H9 (cell line): ENCODE data around the gene NR1H4. TPM values are rescaled to one million over a fixed set of nuclear protein-coding genes. Genes with fewer than 3 reads are reported as not detected.

Source experiments
- DNase-seq: peaks from one replicate; pipeline ENCODE4 v3.0.0-alpha.2; 2017
- H2AFZ ChIP-seq: one replicate; pipeline ENCODE4 v1.6.1; 2013; ENCODE audit warnings: mild to moderate bottlenecking, low read length, control low read depth, moderate library complexity
- H2AK5ac ChIP-seq: 2 replicates; pipeline ENCODE4 v1.6.1; 2013; ENCODE audit warnings: low read length, control low read depth, mixed read lengths; ENCODE audit not compliant: insufficient read length
- H2BK120ac ChIP-seq: one replicate; pipeline ENCODE4 v1.6.1; 2013; ENCODE audit warnings: low read depth, mild to moderate bottlenecking, low read length, control low read depth, inconsistent platforms; ENCODE audit not compliant: poor library complexity, severe bottlenecking
- H2BK12ac ChIP-seq: 2 replicates; pipeline ENCODE4 v1.6.1; 2013; ENCODE audit warnings: low read length, control low read depth, mixed read lengths, low read depth; ENCODE audit not compliant: insufficient read length
- H2BK15ac ChIP-seq: 2 replicates; pipeline ENCODE4 v1.6.1; 2013; ENCODE audit warnings: low read depth, low read length, control low read depth
- H2BK20ac ChIP-seq: one replicate; pipeline ENCODE4 v1.6.1; 2013; ENCODE audit warnings: low read depth, mild to moderate bottlenecking, low read length, control low read depth, inconsistent platforms; ENCODE audit not compliant: poor library complexity, severe bottlenecking
- H2BK5ac ChIP-seq: 2 replicates; pipeline ENCODE4 v1.6.1; 2013; ENCODE audit warnings: low read length, control low read depth, mixed read lengths; ENCODE audit not compliant: insufficient read length
- H3K14ac ChIP-seq: 2 replicates; pipeline ENCODE4 v1.6.1; 2013; ENCODE audit warnings: low read length, control low read depth; ENCODE audit not compliant: insufficient read depth
- H3K18ac ChIP-seq: 2 replicates; pipeline ENCODE4 v1.6.1; 2013; ENCODE audit warnings: low read depth, mild to moderate bottlenecking, mixed read lengths, low read length, control low read depth; ENCODE audit not compliant: insufficient read length
- H3K23ac ChIP-seq: 2 replicates; pipeline ENCODE4 v1.6.1; 2013; ENCODE audit warnings: low read length, control low read depth, mixed read lengths, low read depth; ENCODE audit not compliant: insufficient read length
- H3K23me2 ChIP-seq: 2 replicates; pipeline ENCODE4 v1.6.1; 2013; ENCODE audit warnings: low read depth, mild to moderate bottlenecking, mixed read lengths, low read length, control low read depth; ENCODE audit not compliant: insufficient read length, poor library complexity, severe bottlenecking
- H3K27ac ChIP-seq: 2 replicates; pipeline ENCODE4 v1.5.1; 2013; ENCODE audit warnings: low read length, control low read depth, mixed read lengths, low read depth; ENCODE audit not compliant: insufficient read length
- H3K27me3 ChIP-seq: 2 replicates; pipeline ENCODE4 v1.6.1; 2013; ENCODE audit warnings: low read length, control low read depth, inconsistent platforms; ENCODE audit not compliant: insufficient read depth
- H3K4ac ChIP-seq: 2 replicates; pipeline ENCODE4 v1.6.1; 2013; ENCODE audit warnings: low read depth, mild to moderate bottlenecking, control low read depth, inconsistent platforms, low read length, moderate library complexity
- H3K4me1 ChIP-seq: 2 replicates; pipeline ENCODE4 v1.6.1; 2013; ENCODE audit warnings: low read length, control low read depth, inconsistent platforms; ENCODE audit not compliant: insufficient read depth
- H3K4me2 ChIP-seq: 2 replicates; pipeline ENCODE4 v1.6.1; 2013; ENCODE audit warnings: low read length, control low read depth, mixed read lengths; ENCODE audit not compliant: insufficient read length, insufficient read depth
- H3K56ac ChIP-seq: 2 replicates; pipeline ENCODE4 v1.6.1; 2013; ENCODE audit warnings: low read depth, mild to moderate bottlenecking, mixed read lengths, low read length, control low read depth; ENCODE audit not compliant: insufficient read length
- H3K79me1 ChIP-seq: 2 replicates; pipeline ENCODE4 v1.6.1; 2013; ENCODE audit warnings: low read depth, mild to moderate bottlenecking, moderate library complexity, low read length, control low read depth, inconsistent platforms; ENCODE audit not compliant: insufficient read depth, poor library complexity, severe bottlenecking
- H3K79me2 ChIP-seq: 2 replicates; pipeline ENCODE4 v1.6.1; 2013; ENCODE audit warnings: low read length, control low read depth, inconsistent platforms; ENCODE audit not compliant: insufficient read depth
- H3K9ac ChIP-seq: 2 replicates; pipeline ENCODE4 v1.6.1; 2013; ENCODE audit warnings: low read length, control low read depth, mixed read lengths; ENCODE audit not compliant: insufficient read length; ENCODE audit errors: extremely low read depth
- H3K9me3 ChIP-seq: one replicate; pipeline ENCODE4 v1.6.1; 2013; ENCODE audit warnings: low read depth, low read length, inconsistent platforms; ENCODE audit not compliant: control insufficient read depth
- H3T11ph ChIP-seq: one replicate; pipeline ENCODE4 v1.6.1; 2013; ENCODE audit warnings: mild to moderate bottlenecking, low read length, control low read depth, inconsistent platforms
- H4K20me1 ChIP-seq: one replicate; pipeline ENCODE4 v1.6.1; 2013; ENCODE audit not compliant: control insufficient read depth, insufficient read length, insufficient read depth
- H4K5ac ChIP-seq: 2 replicates; pipeline ENCODE4 v1.6.1; 2013; ENCODE audit warnings: low read depth, mild to moderate bottlenecking, mixed read lengths, low read length, control low read depth; ENCODE audit not compliant: insufficient read length
- H4K8ac ChIP-seq: replicated peaks from 2 replicates; pipeline ENCODE4 v1.6.1; 2013; ENCODE audit warnings: low read length, control low read depth, mixed read lengths, low read depth; ENCODE audit not compliant: insufficient read length
- H4K91ac ChIP-seq: 2 replicates; pipeline ENCODE4 v1.6.1; 2013; ENCODE audit warnings: low read depth, mild to moderate bottlenecking, moderate library complexity, mixed read lengths, low read length, control low read depth; ENCODE audit not compliant: insufficient read length
- H3K27ac Mint-ChIP-seq, 3 experiments: 2 replicates in 2 of 3; 3 replicates in 1 of 3; pipeline ENCODE4 v1.8.0; 2020 to 2021; ENCODE audit warnings: mixed read lengths in 3 of 3, mild to moderate bottlenecking in 1 of 3, moderate library complexity in 1 of 3
- H3K27me3 Mint-ChIP-seq: 2 replicates; pipeline ENCODE4 v1.8.0; 2021; ENCODE audit warnings: low read depth, mild to moderate bottlenecking, moderate library complexity, mixed read lengths
- H3K36me3 Mint-ChIP-seq, 3 experiments: 2 replicates in 2 of 3; 3 replicates in 1 of 3; pipeline ENCODE4 v1.8.0; 2020 to 2021; ENCODE audit warnings: low read depth in 3 of 3, mixed read lengths in 3 of 3; ENCODE audit not compliant: insufficient read depth in 1 of 3
- H3K4me1 Mint-ChIP-seq, 2 experiments: 2 replicates each; pipeline ENCODE4 v1.8.0; 2020; ENCODE audit warnings: mixed read lengths in 2 of 2
- H3K4me3 Mint-ChIP-seq, 2 experiments: 2 replicates in 1 of 2; 3 replicates in 1 of 2; pipeline ENCODE4 v1.8.0; 2020 to 2021; ENCODE audit warnings: mild to moderate bottlenecking in 2 of 2, mixed read lengths in 2 of 2, moderate library complexity in 1 of 2
- H3K9me3 Mint-ChIP-seq, 2 experiments: 2 replicates in 1 of 2; 3 replicates in 1 of 2; pipeline ENCODE4 v1.8.0; 2020; ENCODE audit warnings: mild to moderate bottlenecking in 2 of 2, mixed read lengths in 2 of 2, moderate library complexity in 1 of 2
- CTCF ChIP-seq: fragments of 200-600 bp; sonication (generic); conservative IDR thresholded peaks from 3 replicates; pipeline ENCODE4 v1.8.0; 2021; ENCODE audit warnings: antibody characterized with exemption, mild to moderate bottlenecking
- total RNA-seq: library from RNA; stranded (reverse); gene quantifications from 2 replicates; pipeline ENCODE4 v1.2.1, GENCODE V29; 2021

NR1H4 gene
- total RNA-seq, 1 experiment from 2014 or later = not detected

GRCh38 chr12:100468126-100468525 lies 5.5 kb upstream of the NR1H4 start:
- no peaks in the 10 kb centered on the region for H3K36me3 Mint-ChIP-seq
- no peak overlapping the region for H2AFZ ChIP-seq
- no peak overlapping the region for H2AK5ac ChIP-seq
- H3K23ac ChIP-seq = no peak overlapping the region
- no peak for DNase-seq
- no peak overlapping the region for H2BK120ac ChIP-seq
- no peak overlapping the region for H3K18ac ChIP-seq
- H3K4me2 ChIP-seq = no peak overlapping the region
- no peak overlapping the region for H3K9ac ChIP-seq
- peaks cover 2% of the 10 kb centered on the region; the same call in 1 of the 2 replicates for H3K27me3 Mint-ChIP-seq
- peaks cover 18% of the 10 kb centered on the region in 2 experiments for H3K4me1 Mint-ChIP-seq
- H3K79me1 ChIP-seq = no peaks in the 10 kb centered on the region
- no peak overlapping the region for H3K56ac ChIP-seq
- H2BK15ac ChIP-seq = no peak overlapping the region
- H2BK5ac ChIP-seq = no peak overlapping the region
- no peaks in the 10 kb centered on the region for H3K23me2 ChIP-seq
- no peak overlapping the region for H3K27ac ChIP-seq
- no peaks in the 10 kb centered on the region for H3K79me2 ChIP-seq
- H4K5ac ChIP-seq = no peak overlapping the region
- no peak overlapping the region for H3T11ph ChIP-seq
- no peak overlapping the region for H3K4ac ChIP-seq
- no peak overlapping the region for H4K8ac ChIP-seq
- no peak overlapping the region for H4K91ac ChIP-seq
- no peak overlapping the region for H3K14ac ChIP-seq
- no peak overlapping the region for H2BK12ac ChIP-seq
- no peak overlapping the region for H3K4me3 Mint-ChIP-seq
- no peaks in the 10 kb centered on the region for H4K20me1 ChIP-seq
- H3K9me3 Mint-ChIP-seq = peaks cover 0 to 3% of the 10 kb centered on the region in 2 experiments; a peak in 2 of 5 replicates
- no peaks in the 10 kb centered on the region for H3K9me3 ChIP-seq
- no peak overlapping the region for H2BK20ac ChIP-seq
- H3K27me3 ChIP-seq = no peaks in the 10 kb centered on the region
- no peaks in the 10 kb centered on the region; the same call in 1 of the 2 replicates for H3K4me1 ChIP-seq
- no peak for TF ChIP-seq CTCF
- no peak overlapping the region for H3K27ac Mint-ChIP-seq
